ENCODE data around the gene VGF. TPM values are rescaled to one million over a fixed set of nuclear protein-coding genes. Genes with fewer than 3 reads are reported as not detected.
A peak's percentile ranks its signal among the peaks of the same experiment; 100 is the strongest.

VGF gene
- total RNA-seq (ENCODE audit: low replicate concordance) = 0.65 and 1.6 TPM in 2 replicates

DNA sequence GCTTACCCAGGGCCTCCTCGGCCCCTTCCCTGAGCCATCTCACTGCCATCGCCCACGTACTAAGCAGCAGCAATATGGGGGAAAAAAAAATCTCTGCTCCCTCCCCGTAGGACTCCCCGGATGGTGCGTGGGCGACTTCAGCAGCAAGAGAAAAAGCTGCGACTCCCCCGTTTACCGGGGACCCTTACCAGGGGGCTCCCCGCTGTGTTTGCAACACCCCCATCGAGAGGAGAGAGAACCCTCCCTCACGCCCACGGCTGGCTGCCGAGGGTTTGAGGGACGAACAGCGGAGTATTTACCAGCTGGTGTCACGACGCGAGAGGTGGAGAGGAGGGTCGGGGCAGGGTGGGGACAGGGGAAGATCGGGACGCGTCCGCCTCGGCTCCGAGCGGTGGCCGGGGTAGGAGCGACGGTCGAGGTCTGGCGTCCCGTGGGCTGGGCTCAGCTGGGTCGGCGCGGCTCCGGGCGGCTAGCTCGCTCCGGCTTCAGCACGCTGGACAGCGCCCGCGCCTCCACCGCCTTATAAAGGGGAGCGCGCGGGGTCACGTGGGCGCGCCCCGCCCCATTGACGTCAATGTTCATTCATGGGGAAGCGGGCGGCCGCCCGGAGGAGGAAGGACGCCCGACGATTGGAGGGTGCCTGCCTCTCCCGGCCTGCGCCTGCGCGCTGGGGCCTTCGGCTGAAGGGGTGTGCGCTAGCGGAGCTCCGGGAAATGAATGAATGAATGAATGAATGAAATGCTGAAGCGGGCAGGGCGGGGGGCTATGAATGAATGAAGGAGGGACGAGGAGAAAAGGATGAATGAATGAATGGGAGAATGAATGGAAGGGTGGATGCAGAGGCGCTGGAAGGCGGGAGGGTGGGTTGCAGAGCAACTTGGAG lies at the start of gene VGF:
Gene VGF (minus strand): TSS at position 495 of the 883 bp plus-strand sequence. CDS start 726 bp downstream, outside the sequence.
- Mint-ChIP-seq H3K27me3 (ENCODE audit: insufficient read depth, low read depth) (peaks cover 60% of the 10 kb centered on the region), H3K9me3 (no peaks in the 10 kb centered on the region), H3K27ac (no peak within 1 kb of the TSS), H3K4me1 (peaks cover 51% of the 10 kb centered on the region), H3K36me3 (peaks cover under 1% of the 10 kb centered on the region), H3K4me3 (peak within 1 kb of the TSS; percentile 77)
- peak; percentile 99 for DNase-seq (ENCODE audit: low spot score)
- Histone ChIP-seq H3K9me3 (ENCODE audit: low read depth) (no peaks in the 10 kb centered on the region), H3K79me2 (ENCODE audit: low read depth) (no peaks in the 10 kb centered on the region), H3K4me1 (peaks cover 45% of the 10 kb centered on the region), H2AFZ (replicated peaks) (no peak within 1 kb of the TSS), H3F3A (ENCODE audit: low read depth) (peaks cover 36% of the 10 kb centered on the region), H3K4me2 (peak within 1 kb of the TSS; percentile 84), H3K9ac (no peak within 1 kb of the TSS), H4K20me1 (ENCODE audit: low read depth) (peaks cover 67% of the 10 kb centered on the region), H3K36me3 (no peaks in the 10 kb centered on the region), H3K27ac (no peak within 1 kb of the TSS), H3K27me3 (peaks cover 96% of the 10 kb centered on the region), H3K4me3 (peak within 1 kb of the TSS; percentile 51)
- no peak for TF ChIP-seq EZH2phosphoT487 (IDR thresholded peaks at IDR 0.05)
- no peak for TF ChIP-seq EZH2 (IDR thresholded peaks at IDR 0.05)
- TF ChIP-seq, protein P1, sequence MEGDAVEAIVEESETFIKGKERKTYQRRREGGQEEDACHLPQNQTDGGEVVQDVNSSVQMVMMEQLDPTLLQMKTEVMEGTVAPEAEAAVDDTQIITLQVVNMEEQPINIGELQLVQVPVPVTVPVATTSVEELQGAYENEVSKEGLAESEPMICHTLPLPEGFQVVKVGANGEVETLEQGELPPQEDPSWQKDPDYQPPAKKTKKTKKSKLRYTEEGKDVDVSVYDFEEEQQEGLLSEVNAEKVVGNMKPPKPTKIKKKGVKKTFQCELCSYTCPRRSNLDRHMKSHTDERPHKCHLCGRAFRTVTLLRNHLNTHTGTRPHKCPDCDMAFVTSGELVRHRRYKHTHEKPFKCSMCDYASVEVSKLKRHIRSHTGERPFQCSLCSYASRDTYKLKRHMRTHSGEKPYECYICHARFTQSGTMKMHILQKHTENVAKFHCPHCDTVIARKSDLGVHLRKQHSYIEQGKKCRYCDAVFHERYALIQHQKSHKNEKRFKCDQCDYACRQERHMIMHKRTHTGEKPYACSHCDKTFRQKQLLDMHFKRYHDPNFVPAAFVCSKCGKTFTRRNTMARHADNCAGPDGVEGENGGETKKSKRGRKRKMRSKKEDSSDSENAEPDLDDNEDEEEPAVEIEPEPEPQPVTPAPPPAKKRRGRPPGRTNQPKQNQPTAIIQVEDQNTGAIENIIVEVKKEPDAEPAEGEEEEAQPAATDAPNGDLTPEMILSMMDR (IDR thresholded peaks at IDR 0.05) = no peak

DNA sequence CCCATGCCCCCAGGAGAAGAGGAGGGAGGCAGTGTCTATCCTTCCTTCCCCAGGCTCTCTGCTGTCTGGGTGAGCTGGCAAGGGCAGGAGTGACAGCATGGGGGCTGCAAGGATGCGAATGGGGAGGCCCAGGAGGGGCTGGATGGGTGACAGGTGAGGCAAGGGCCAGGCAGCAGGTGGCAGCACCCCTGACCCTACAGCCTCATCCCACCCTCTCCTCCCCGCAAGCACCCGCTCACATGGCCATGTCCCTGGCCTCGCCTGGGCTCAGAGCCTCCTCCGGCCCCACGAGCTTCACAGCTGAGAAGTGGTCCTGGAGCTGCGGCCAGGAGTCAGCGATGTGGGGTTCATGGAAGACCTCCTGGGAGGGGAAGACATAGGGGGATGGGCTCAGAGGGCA lies 46.6 kb upstream of the VGF start:
- H3K36me3 ChIP-seq = no peaks in the 10 kb centered on the region
- no peak for DNase-seq (ENCODE audit: low spot score)

DNA sequence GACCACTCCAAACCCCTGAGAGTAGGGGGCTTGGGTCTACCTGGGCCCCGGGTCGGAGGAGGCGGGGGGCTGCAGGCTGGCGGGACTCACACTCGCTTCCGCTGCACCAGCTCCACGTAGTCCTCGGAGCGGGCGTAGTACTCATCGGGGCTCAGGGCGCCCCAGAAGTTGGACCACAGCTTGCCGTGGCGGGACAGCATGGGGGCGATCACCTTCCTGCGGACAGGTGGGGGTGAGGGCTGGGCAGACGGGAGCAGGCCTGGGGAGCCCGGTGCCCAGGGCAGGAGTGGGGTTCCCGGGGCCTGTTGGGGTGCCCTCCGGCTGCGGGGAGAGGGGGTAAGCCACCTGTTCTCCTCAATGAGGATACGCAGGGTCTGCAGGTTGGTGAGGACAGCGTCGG lies 46.1 kb upstream of the VGF start:
- no peaks in the 10 kb centered on the region for H3K4me1 ChIP-seq
- no peak overlapping the region for H3K9ac ChIP-seq
- Mint-ChIP-seq H3K4me3 (no peak overlapping the region), H3K36me3 (peaks cover 2% of the 10 kb centered on the region), H3K9me3 (no peaks in the 10 kb centered on the region), H3K4me1 (peaks cover 11% of the 10 kb centered on the region), H3K27ac (no peak overlapping the region), H3K27me3 (ENCODE audit: insufficient read depth, low read depth) (peaks cover 5% of the 10 kb centered on the region)
- H3K9me3 ChIP-seq (ENCODE audit: low read depth) = no peaks in the 10 kb centered on the region
- no peaks in the 10 kb centered on the region for H3F3A ChIP-seq (ENCODE audit: low read depth)
- DNase-seq (ENCODE audit: low spot score) = no peak
- H2AFZ ChIP-seq (replicated peaks) = no peak overlapping the region
- H3K27me3 ChIP-seq = no peaks in the 10 kb centered on the region
- no peak overlapping the region for H3K27ac ChIP-seq
- no peaks in the 10 kb centered on the region for H3K79me2 ChIP-seq (ENCODE audit: low read depth)
- no peak overlapping the region for H3K4me3 ChIP-seq
- TF ChIP-seq, protein P1 (IDR thresholded peaks at IDR 0.05) = no peak
- no peak for TF ChIP-seq EZH2phosphoT487 (IDR thresholded peaks at IDR 0.05)
- no peak for TF ChIP-seq EZH2 (IDR thresholded peaks at IDR 0.05)
- H4K20me1 ChIP-seq (ENCODE audit: low read depth) = no peaks in the 10 kb centered on the region
- no peak overlapping the region for H3K4me2 ChIP-seq
- no peaks in the 10 kb centered on the region for H3K36me3 ChIP-seq

More for the DNA sequence above, 46.6 kb upstream of the VGF start:
- no peaks in the 10 kb centered on the region for H3K4me1 ChIP-seq
- Mint-ChIP-seq H3K27ac (no peak overlapping the region), H3K4me1 (peaks cover 14% of the 10 kb centered on the region), H3K9me3 (no peaks in the 10 kb centered on the region), H3K4me3 (no peak overlapping the region), H3K27me3 (ENCODE audit: insufficient read depth, low read depth) (peaks cover 5% of the 10 kb centered on the region), H3K36me3 (peaks cover 2% of the 10 kb centered on the region)
- no peak overlapping the region for H3K27ac ChIP-seq
- no peaks in the 10 kb centered on the region for H3K9me3 ChIP-seq (ENCODE audit: low read depth)
- H2AFZ ChIP-seq (replicated peaks) = no peak overlapping the region
- H3K79me2 ChIP-seq (ENCODE audit: low read depth) = no peaks in the 10 kb centered on the region
- no peaks in the 10 kb centered on the region for H4K20me1 ChIP-seq (ENCODE audit: low read depth)
- H3F3A ChIP-seq (ENCODE audit: low read depth) = peaks cover 3% of the 10 kb centered on the region
- H3K27me3 ChIP-seq = no peaks in the 10 kb centered on the region
- TF ChIP-seq EZH2 (IDR thresholded peaks at IDR 0.05) = no peak
- TF ChIP-seq EZH2phosphoT487 (IDR thresholded peaks at IDR 0.05) = no peak
- TF ChIP-seq, protein P1 (IDR thresholded peaks at IDR 0.05) = no peak
- H3K4me2 ChIP-seq = no peak overlapping the region
- no peak overlapping the region for H3K9ac ChIP-seq
- no peak overlapping the region for H3K4me3 ChIP-seq

Data from neural progenitor cell (in vitro differentiated cells).